T-helper 2 cell treated with Interferon-gamma antibody and Interleukin-4, amounts not matched to agents 100 ng/mL and 5 ng/mL, for 36 hours (primary cell): ENCODE data around the gene ICAM2. TPM values are rescaled to one million over a fixed set of nuclear protein-coding genes. Genes with fewer than 3 reads are reported as not detected.
"Not testable (repeated sequence)": the region's sequence is repeated elsewhere in the genome, so short reads cannot be mapped to it uniquely, and the experiment has no call there.

ENCODE experiments used
- intact Hi-C: fragments of 100-400 bp; cut with micrococcal nuclease; formaldehyde crosslinking; loops from one replicate; pipeline ENCODE4 v1.15.1; 2023
- total RNA-seq: library from RNA; stranded (reverse); gene quantifications from 2 replicates; pipeline ENCODE4 v1.2.3, GENCODE V29; 2022

The ICAM2 gene
- total RNA-seq, 1 donor from 2014 or later, result 98.1 TPM

GRCh38 chr17:64016231-64016784 is 4.1 kb downstream of the ICAM2 start:
- intact Hi-C loops, result loop anchor here (2.0 kb wide), 1 partner anchor 174 kb away; the partner anchor contains the start of gene SMARCD2

GRCh38 chr17:64015447-64015846 is 5.0 kb downstream of the ICAM2 start:
- intact Hi-C loops, result no loop called here

GRCh38 chr17:64009571-64010402 is 10.6 kb downstream of the ICAM2 start:
- intact Hi-C loops, result no loop called here

GRCh38 chr17:64008830-64009229 is 11.6 kb downstream of the ICAM2 start:
- intact Hi-C loops, result no loop called here

- intact Hi-C loops, result no loop called here
These were observed 12.1 kb downstream of the ICAM2 start for GRCh38 chr17:64008346-64008745.

GRCh38 chr17:64007838-64008282 is 12.6 kb downstream of the ICAM2 start:
- intact Hi-C loops, result no loop called here

GRCh38 chr17:64007089-64007837 is 13.2 kb downstream of the ICAM2 start:
- intact Hi-C loops, result not testable (repeated sequence)

GRCh38 chr17:64006361-64007088 is 13.9 kb downstream of the ICAM2 start:
- intact Hi-C loops, result no loop called here

GRCh38 chr17:64005734-64006167 is 14.7 kb downstream of the ICAM2 start:
- intact Hi-C loops, result no loop called here

- intact Hi-C loops, result no loop called here
These were observed 15.3 kb downstream of the ICAM2 start for GRCh38 chr17:64004903-64005733.

- intact Hi-C loops, result no loop called here
These were observed 16.1 kb downstream of the ICAM2 start for GRCh38 chr17:64004218-64004770.

- intact Hi-C loops, result no loop called here
These were observed 16.8 kb downstream of the ICAM2 start for GRCh38 chr17:64003526-64004121.

- intact Hi-C loops, result no loop called here
These were observed 17.5 kb downstream of the ICAM2 start for GRCh38 chr17:64002658-64003525.

- intact Hi-C loops, result no loop called here
These were observed 18.5 kb downstream of the ICAM2 start for GRCh38 chr17:64001763-64002529.

GRCh38 chr17:64001091-64001579 is 19.3 kb downstream of the ICAM2 start:
- intact Hi-C loops, result no loop called here

- intact Hi-C loops, result no loop called here
These were observed 20.5 kb downstream of the ICAM2 start for GRCh38 chr17:63999680-64000531.
